ENCODE results near the gene CAPN15. TPM values are rescaled to one million over a fixed set of nuclear protein-coding genes. Genes with fewer than 3 reads are reported as not detected.

Gene CAPN15
- polyA plus RNA-seq, 1 experiment, result 7.5 TPM

DNA sequence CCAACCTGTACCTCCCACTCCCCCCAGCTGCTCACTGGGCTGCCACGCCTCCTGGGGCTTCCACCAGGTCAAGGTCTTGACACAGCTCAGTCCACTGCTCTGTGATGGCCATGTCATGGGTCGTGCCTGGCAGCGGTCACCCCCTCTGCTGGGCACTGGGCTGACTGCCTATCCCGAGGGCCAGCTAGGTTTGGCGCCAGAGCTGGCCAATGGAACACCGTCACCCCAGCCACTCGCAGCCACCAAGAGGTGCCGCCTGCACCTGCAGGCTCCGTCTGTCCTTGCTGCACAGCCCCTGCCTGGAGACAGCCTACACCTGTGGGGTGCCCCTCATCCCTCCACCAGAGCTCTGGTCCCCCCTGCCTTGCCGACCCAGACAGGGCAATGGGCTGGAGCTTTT is 57.8 kb downstream of the CAPN15 start:
- CTCF ChIA-PET, result no interaction called here
- no peak for TF ChIP-seq CTCF (IDR thresholded peaks at IDR 0.05; ENCODE audit: low read depth, low read length)
- H3K4me3 ChIP-seq (ENCODE audit: low read depth, low read length), result no peak overlapping the region
- no peaks in the 10 kb centered on the region; the same call in 1 of the 2 replicates for H3K9me3 ChIP-seq (ENCODE audit: control insufficient read depth, insufficient read depth, low read length)
- no peaks in the 10 kb centered on the region for H3K27me3 ChIP-seq (ENCODE audit: control insufficient read depth, insufficient read depth, low read length)
- no peak for DNase-seq (ENCODE audit: low read depth, low spot score)
- H3K27ac ChIP-seq (ENCODE audit: low read depth, low read length), result no peak overlapping the region
- POLR2A ChIA-PET, result no interaction called here

GRCh38 chr16:586047-586644 is 58.6 kb downstream of the CAPN15 start:
- DNase-seq (ENCODE audit: low read depth, low spot score), result no peak
- Histone ChIP-seq H3K27me3 (ENCODE audit: control insufficient read depth, insufficient read depth, low read length) (no peaks in the 10 kb centered on the region), H3K9me3 (ENCODE audit: control insufficient read depth, insufficient read depth, low read length) (no peaks in the 10 kb centered on the region; the same call in 1 of the 2 replicates), H3K27ac (ENCODE audit: low read depth, low read length) (no peak overlapping the region), H3K4me3 (ENCODE audit: low read depth, low read length) (no peak overlapping the region)
- ChIA-PET POLR2A (no interaction called here), CTCF (no interaction called here)
- no peak for TF ChIP-seq CTCF (IDR thresholded peaks at IDR 0.05; ENCODE audit: low read depth, low read length)

DNA sequence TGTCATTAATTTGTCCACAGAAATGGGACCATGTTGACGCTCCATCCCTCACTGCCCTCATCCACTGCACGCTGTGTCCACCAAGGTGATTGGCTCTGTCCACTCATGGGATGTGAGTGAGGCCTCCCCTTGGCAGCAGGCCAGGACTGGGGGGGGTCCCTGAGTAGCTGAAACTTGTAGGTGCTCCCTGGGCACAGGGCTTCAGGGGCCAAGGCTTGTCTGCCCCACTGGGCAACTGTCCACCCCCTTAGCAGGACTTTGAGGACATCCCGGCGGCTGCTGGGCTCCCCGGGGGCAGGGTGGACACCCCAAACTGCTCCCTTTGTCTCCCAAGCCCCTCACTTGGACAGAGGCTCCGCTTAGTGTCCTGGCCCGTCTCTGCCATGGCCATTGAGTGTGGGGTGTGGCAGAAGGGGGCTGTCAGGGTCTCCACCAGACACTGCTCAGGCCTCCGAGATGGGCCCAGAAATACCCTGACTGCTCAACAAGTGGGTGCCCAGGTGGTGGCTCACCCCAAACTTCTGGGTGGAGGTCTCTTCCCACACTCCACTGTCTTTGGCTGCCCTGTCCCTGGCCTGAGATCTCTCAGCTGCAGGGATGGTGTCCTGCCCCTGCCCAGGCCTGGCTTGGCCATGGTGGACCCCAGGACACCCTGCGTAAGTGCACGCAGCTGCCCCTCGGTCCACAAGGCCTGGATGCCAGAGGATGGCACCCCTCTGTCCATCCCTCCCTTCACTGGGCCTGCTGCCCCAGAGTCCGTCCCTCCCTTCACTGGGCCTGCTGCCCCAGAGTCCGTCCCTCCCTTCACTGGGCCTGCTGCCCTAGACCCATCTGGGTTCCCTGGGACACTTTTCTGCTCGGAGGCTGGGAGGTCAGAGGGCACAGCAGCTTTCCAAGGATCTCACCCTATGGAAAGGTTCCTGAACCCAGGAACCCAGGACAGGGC is 59.4 kb downstream of the CAPN15 start:
- CTCF ChIA-PET, result interaction anchor here (0.6 kb wide), 1 partner anchor 15 kb away, joined by 4 read pairs; no protein-coding TSS in a partner anchor

GRCh38 chr16:588639-588888 is 61.1 kb downstream of the CAPN15 start:
- ChIA-PET POLR2A (interaction anchor here (1.1 to 2.0 kb wide), 2 partner anchors 48 kb away, joined by 3 to 6 read pairs; partner anchors contain the start of gene METTL26), CTCF (no interaction called here)
- H3K9me3 ChIP-seq (ENCODE audit: control insufficient read depth, insufficient read depth, low read length), result no peaks in the 10 kb centered on the region; the same call in 1 of the 2 replicates
- H3K27me3 ChIP-seq (ENCODE audit: control insufficient read depth, insufficient read depth, low read length), result no peaks in the 10 kb centered on the region
- TF ChIP-seq CTCF (IDR thresholded peaks at IDR 0.05; ENCODE audit: low read depth, low read length), result no peak
- H3K4me3 ChIP-seq (ENCODE audit: low read depth, low read length), result peak overlapping the region; percentile 83
- H3K27ac ChIP-seq (ENCODE audit: low read depth, low read length), result peak overlapping the region; percentile 73
- peak; percentile 23 for DNase-seq (ENCODE audit: low read depth, low spot score)

More for the DNA sequence above, 59.4 kb downstream of the CAPN15 start:
- Histone ChIP-seq H3K27me3 (ENCODE audit: control insufficient read depth, insufficient read depth, low read length) (no peaks in the 10 kb centered on the region), H3K9me3 (ENCODE audit: control insufficient read depth, insufficient read depth, low read length) (no peaks in the 10 kb centered on the region; the same call in 1 of the 2 replicates), H3K27ac (ENCODE audit: low read depth, low read length) (peak overlapping the region; percentile 31), H3K4me3 (ENCODE audit: low read depth, low read length) (no peak overlapping the region)
- no peak for TF ChIP-seq CTCF (IDR thresholded peaks at IDR 0.05; ENCODE audit: low read depth, low read length)
- POLR2A ChIA-PET, result interaction anchor here (2.0 kb wide), 1 partner anchor 49 kb away, joined by 6 read pairs; the partner anchor contains the start of gene METTL26
- DNase-seq (ENCODE audit: low read depth, low spot score), result no peak
